Keratinocyte (primary cell): ENCODE results near the gene BTLA. TPM values are rescaled to one million over a fixed set of nuclear protein-coding genes. Genes with fewer than 3 reads are reported as not detected.

Source experiments
- DNase-seq: peaks from one replicate; pipeline ENCODE4 v3.0.0-alpha.2; 2011; ENCODE audit warnings: low read depth, missing footprints, low spot score
- FAIRE-seq: peaks from 2 replicates; lab custom pipeline; 2011; peaks lifted over from hg19 to GRCh38; lab: Jason Lieb, UNC
- H2AFZ ChIP-seq: 2 replicates; pipeline ENCODE4 v1.6.0; 2012; ENCODE audit warnings: low read length, control low read depth, inconsistent platforms; ENCODE audit not compliant: control insufficient read depth
- H3K27ac ChIP-seq: 2 replicates; pipeline ENCODE4 v1.5.1; 2011; ENCODE audit warnings: low read length; ENCODE audit not compliant: control insufficient read depth, insufficient read depth
- H3K27me3 ChIP-seq: 3 replicates; pipeline ENCODE4 v1.6.0; 2011; ENCODE audit warnings: low read length; ENCODE audit not compliant: control insufficient read depth, insufficient read depth; ENCODE audit errors: extremely low read depth
- H3K36me3 ChIP-seq, 2 experiments: 2 replicates in 1 of 2; 3 replicates in 1 of 2; pipeline ENCODE4 v1.5.1; 2011; ENCODE audit warnings: low read length in 2 of 2, mild to moderate bottlenecking in 1 of 2; ENCODE audit not compliant: control insufficient read depth in 2 of 2, insufficient read depth in 2 of 2; ENCODE audit errors: extremely low read depth in 1 of 2
- H3K4me1 ChIP-seq: 3 replicates; pipeline ENCODE4 v1.5.1; 2011; ENCODE audit warnings: low read length; ENCODE audit not compliant: control insufficient read depth, insufficient read depth; ENCODE audit errors: extremely low read depth
- H3K4me2 ChIP-seq: 3 replicates; pipeline ENCODE4 v1.6.0; 2011; ENCODE audit warnings: low read depth, low read length; ENCODE audit not compliant: control insufficient read depth, insufficient read depth; ENCODE audit errors: extremely low read depth
- H3K4me3 ChIP-seq, 3 experiments: fragments of 200-600 bp in 1 of 3; sonication (generic) in 1 of 3; 2 replicates in 2 of 3; 3 replicates in 1 of 3; pipeline ENCODE4 v1.5.1; 2011 to 2016; ENCODE audit warnings: low read length in 3 of 3, mild to moderate bottlenecking in 3 of 3, control low read depth in 2 of 3, inconsistent platforms in 1 of 3, low read depth in 1 of 3, mixed read lengths in 1 of 3, mixed run types in 1 of 3, moderate library complexity in 1 of 3; ENCODE audit not compliant: control insufficient read depth in 2 of 3, insufficient read depth in 2 of 3; ENCODE audit errors: extremely low read depth in 1 of 3
- H3K79me2 ChIP-seq: 2 replicates; pipeline ENCODE4 v1.6.0; 2012; ENCODE audit warnings: low read length; ENCODE audit not compliant: control insufficient read depth, insufficient read depth
- H3K9ac ChIP-seq: 3 replicates; pipeline ENCODE4 v1.6.0; 2011; ENCODE audit warnings: low read length; ENCODE audit not compliant: control insufficient read depth, insufficient read depth; ENCODE audit errors: extremely low read depth
- H3K9me1 ChIP-seq: 3 replicates; pipeline ENCODE4 v1.6.0; 2011; ENCODE audit warnings: low read length; ENCODE audit not compliant: control insufficient read depth, insufficient read depth; ENCODE audit errors: extremely low read depth
- H3K9me3 ChIP-seq: 2 replicates; pipeline ENCODE4 v1.5.1; 2012; ENCODE audit warnings: low read depth, low read length; ENCODE audit not compliant: control insufficient read depth
- H4K20me1 ChIP-seq: 3 replicates; pipeline ENCODE4 v1.6.0; 2011; ENCODE audit warnings: low read length; ENCODE audit not compliant: control insufficient read depth, insufficient read depth; ENCODE audit errors: extremely low read depth
- EZH2 ChIP-seq: IDR thresholded peaks from one replicate; pipeline ENCODE4 v1.6.1; 2012; ENCODE audit warnings: inconsistent platforms, mild to moderate bottlenecking, low read length, moderate library complexity
- dilution Hi-C: fragments of 300-500 bp; cut with MboI; formaldehyde crosslinking; loops from one replicate; pipeline ENCODE4 v1.7.0; 2020; ENCODE audit warnings: low sequenced_read_pairs; ENCODE audit not compliant: extremely low pct_ligation_motif_present
- polyA plus RNA-seq, 5 experiments: library from polyadenylated mRNA; depleted of rRNA in 3 of 5; stranded (reverse) in 3 of 5; stranded (forward) in 1 of 5; unstranded in 1 of 5; fragments of >200 nt; gene quantifications; 1 replicate in 1 of 5; 2 replicates in 3 of 5; 3 replicates in 1 of 5; pipeline versions ENCODE4 v1.2.1 to v1.2.3, GENCODE V29; 2011 to 2012; ENCODE audit warnings: missing spikeins in 2 of 5, low read depth in 1 of 5, low replicate concordance in 1 of 5
- TF ChIP-seq, protein P1 (sequence below), 3 experiments: IDR thresholded peaks in 1 of 3; conservative IDR thresholded peaks in 1 of 3; optimal IDR thresholded peaks in 1 of 3; 2 replicates in 2 of 3; 3 replicates in 1 of 3; pipeline versions ENCODE3 to v1.5.1; 2011; ENCODE audit warnings: low read length in 3 of 3, mild to moderate bottlenecking in 3 of 3, moderate library complexity in 2 of 3, control low read depth in 1 of 3, inconsistent platforms in 1 of 3; ENCODE audit not compliant: insufficient read depth in 2 of 3; ENCODE audit errors: extremely low read depth in 1 of 3

BTLA gene
- polyA plus RNA-seq, 1 donor (not counting 4 experiments of a cell fraction or from before 2014, with no cell fraction given): 0.08 TPM

DNA sequence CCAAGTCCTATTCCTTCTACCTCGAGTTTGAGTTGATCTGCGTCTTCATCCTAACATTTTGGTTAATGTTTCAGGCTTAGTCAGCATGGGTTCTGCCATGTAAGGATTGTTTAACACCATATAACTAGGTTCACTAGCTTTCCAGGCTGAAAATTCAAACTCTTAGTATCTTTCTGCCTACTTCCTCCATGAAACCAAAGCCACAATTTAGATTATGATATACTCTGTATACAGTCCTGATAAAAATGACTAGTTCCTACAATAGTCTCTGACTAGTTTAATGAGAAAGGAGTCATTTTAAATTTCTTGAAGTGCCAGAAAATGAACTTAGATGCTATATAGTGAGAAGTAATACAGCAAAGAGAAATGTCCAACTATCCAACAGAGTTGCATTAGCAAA, 6.6 kb upstream of the BTLA start:
- no peak overlapping the region for H3K4me3 ChIP-seq
- H3K4me1 ChIP-seq: no peaks in the 10 kb centered on the region
- no peak overlapping the region for H3K4me2 ChIP-seq
- H3K9me1 ChIP-seq: no peaks in the 10 kb centered on the region
- H2AFZ ChIP-seq: no peak overlapping the region
- no peaks in the 10 kb centered on the region for H3K79me2 ChIP-seq
- TF ChIP-seq, protein P1, sequence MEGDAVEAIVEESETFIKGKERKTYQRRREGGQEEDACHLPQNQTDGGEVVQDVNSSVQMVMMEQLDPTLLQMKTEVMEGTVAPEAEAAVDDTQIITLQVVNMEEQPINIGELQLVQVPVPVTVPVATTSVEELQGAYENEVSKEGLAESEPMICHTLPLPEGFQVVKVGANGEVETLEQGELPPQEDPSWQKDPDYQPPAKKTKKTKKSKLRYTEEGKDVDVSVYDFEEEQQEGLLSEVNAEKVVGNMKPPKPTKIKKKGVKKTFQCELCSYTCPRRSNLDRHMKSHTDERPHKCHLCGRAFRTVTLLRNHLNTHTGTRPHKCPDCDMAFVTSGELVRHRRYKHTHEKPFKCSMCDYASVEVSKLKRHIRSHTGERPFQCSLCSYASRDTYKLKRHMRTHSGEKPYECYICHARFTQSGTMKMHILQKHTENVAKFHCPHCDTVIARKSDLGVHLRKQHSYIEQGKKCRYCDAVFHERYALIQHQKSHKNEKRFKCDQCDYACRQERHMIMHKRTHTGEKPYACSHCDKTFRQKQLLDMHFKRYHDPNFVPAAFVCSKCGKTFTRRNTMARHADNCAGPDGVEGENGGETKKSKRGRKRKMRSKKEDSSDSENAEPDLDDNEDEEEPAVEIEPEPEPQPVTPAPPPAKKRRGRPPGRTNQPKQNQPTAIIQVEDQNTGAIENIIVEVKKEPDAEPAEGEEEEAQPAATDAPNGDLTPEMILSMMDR (optimal IDR thresholded peaks at IDR 0.05 in 1 of 3, IDR thresholded peaks at IDR 0.05 in 1 of 3, conservative IDR thresholded peaks at IDR 0.05 in 1 of 3; ENCODE audit: extremely low read depth in 1 of 3, insufficient read depth in 2 of 3, low read length in 3 of 3): no peak
- no peak for TF ChIP-seq EZH2
- FAIRE-seq: no peak
- dilution Hi-C loops: loop anchor here (25.0 kb wide), 1 partner anchor 169 kb away; the partner anchor contains the start of gene CD200
- no peak overlapping the region for H3K27ac ChIP-seq
- H4K20me1 ChIP-seq: no peaks in the 10 kb centered on the region
- DNase-seq: no peak
- H3K9me3 ChIP-seq: no peaks in the 10 kb centered on the region
- H3K36me3 ChIP-seq: no peaks in the 10 kb centered on the region
- H3K9ac ChIP-seq: no peak overlapping the region
- H3K27me3 ChIP-seq: no peaks in the 10 kb centered on the region

- H3K4me1 ChIP-seq: no peaks in the 10 kb centered on the region
- FAIRE-seq: no peak
- dilution Hi-C loops: loop anchor here (25.0 kb wide), 1 partner anchor 167 kb away; the partner anchor contains the start of gene CD200
These were observed 4.9 kb upstream of the BTLA start for GRCh38 chr3:112504123-112504522.

More at GRCh38 chr3:112504123-112504522, 4.9 kb upstream of the BTLA start:
- no peak overlapping the region for H3K4me3 ChIP-seq
- H3K36me3 ChIP-seq: no peaks in the 10 kb centered on the region
- H3K27me3 ChIP-seq: no peaks in the 10 kb centered on the region
- no peaks in the 10 kb centered on the region for H4K20me1 ChIP-seq
- TF ChIP-seq, protein P1 (optimal IDR thresholded peaks at IDR 0.05 in 1 of 3, IDR thresholded peaks at IDR 0.05 in 1 of 3, conservative IDR thresholded peaks at IDR 0.05 in 1 of 3; ENCODE audit: extremely low read depth in 1 of 3, insufficient read depth in 2 of 3, low read length in 3 of 3): no peak
- TF ChIP-seq EZH2: no peak
- no peak overlapping the region for H3K9ac ChIP-seq
- no peak overlapping the region for H2AFZ ChIP-seq
- H3K9me1 ChIP-seq: no peaks in the 10 kb centered on the region
- H3K79me2 ChIP-seq: no peaks in the 10 kb centered on the region
- no peak overlapping the region for H3K27ac ChIP-seq
- no peak for DNase-seq
- no peak overlapping the region for H3K4me2 ChIP-seq
- H3K9me3 ChIP-seq: no peaks in the 10 kb centered on the region
